SKM-1 treated with dmso at 0.1 percent for 144 hours (cell line): ENCODE data around the gene HIP1.
"Not testable (repeated sequence)": the region's sequence is repeated elsewhere in the genome, so short reads cannot be mapped to it uniquely, and the experiment has no call there.

Source experiments
- DNase-seq: peaks from one replicate; lab custom pipeline; 2025; ENCODE audit not compliant: unreplicated experiment; lab: John Stamatoyannopoulos, UW

The HIP1 gene

GRCh38 chr7:75619636-75620035 is 119.1 kb downstream of the HIP1 start:
- DNase-seq, result no peak

- peak; percentile 100 for DNase-seq
Observed at GRCh38 chr7:75617634-75618234, 121.0 kb downstream of the HIP1 start.

GRCh38 chr7:75616421-75617167 is 122.1 kb downstream of the HIP1 start:
- DNase-seq, result no peak

GRCh38 chr7:75614401-75614800 is 124.3 kb downstream of the HIP1 start:
- no peak for DNase-seq

GRCh38 chr7:75613351-75613750 is 125.4 kb downstream of the HIP1 start:
- peak; percentile 43 for DNase-seq

GRCh38 chr7:75611557-75612178 is 127.1 kb downstream of the HIP1 start:
- DNase-seq, result no peak

- not testable (repeated sequence) for DNase-seq
Observed at GRCh38 chr7:75609416-75609815, 129.3 kb downstream of the HIP1 start.

GRCh38 chr7:75608451-75609122 is 130.2 kb downstream of the HIP1 start:
- DNase-seq, result no peak

- peak; percentile 19 for DNase-seq
Observed at GRCh38 chr7:75604408-75604807, 134.3 kb downstream of the HIP1 start.

- not testable (repeated sequence) for DNase-seq
Observed at GRCh38 chr7:75602831-75603230, 135.9 kb downstream of the HIP1 start.

GRCh38 chr7:75601539-75601938 is 137.2 kb downstream of the HIP1 start:
- DNase-seq, result no peak

- DNase-seq, result not testable (repeated sequence)
Observed at GRCh38 chr7:75600748-75601147, 138.0 kb downstream of the HIP1 start.

- DNase-seq, result no peak
Observed at GRCh38 chr7:75599244-75599781, 139.4 kb downstream of the HIP1 start.

GRCh38 chr7:75596727-75597614 is 141.8 kb downstream of the HIP1 start:
- DNase-seq, result no peak

GRCh38 chr7:75595766-75596165 is 143.0 kb downstream of the HIP1 start:
- DNase-seq, result no peak

- not testable (repeated sequence) for DNase-seq
Observed at GRCh38 chr7:75593500-75594184, 145.1 kb downstream of the HIP1 start.

GRCh38 chr7:75591467-75592255 is 147.1 kb downstream of the HIP1 start:
- DNase-seq, result no peak

- no peak for DNase-seq
Observed at GRCh38 chr7:75590373-75591005, 148.3 kb downstream of the HIP1 start.

- DNase-seq, result no peak
Observed at GRCh38 chr7:75584354-75584753, 154.4 kb downstream of the HIP1 start.
